HG03432 (cell line): Measurements from ENCODE around the gene HMG20B.

Source experiments
- ATAC-seq: cut with Tn5 transposase; IDR thresholded peaks from one replicate; pipeline ENCODE4 v1.9.1; 2021; ENCODE audit warnings: mild to moderate bottlenecking, moderate library complexity; ENCODE audit not compliant: unreplicated experiment

HMG20B gene

DNA sequence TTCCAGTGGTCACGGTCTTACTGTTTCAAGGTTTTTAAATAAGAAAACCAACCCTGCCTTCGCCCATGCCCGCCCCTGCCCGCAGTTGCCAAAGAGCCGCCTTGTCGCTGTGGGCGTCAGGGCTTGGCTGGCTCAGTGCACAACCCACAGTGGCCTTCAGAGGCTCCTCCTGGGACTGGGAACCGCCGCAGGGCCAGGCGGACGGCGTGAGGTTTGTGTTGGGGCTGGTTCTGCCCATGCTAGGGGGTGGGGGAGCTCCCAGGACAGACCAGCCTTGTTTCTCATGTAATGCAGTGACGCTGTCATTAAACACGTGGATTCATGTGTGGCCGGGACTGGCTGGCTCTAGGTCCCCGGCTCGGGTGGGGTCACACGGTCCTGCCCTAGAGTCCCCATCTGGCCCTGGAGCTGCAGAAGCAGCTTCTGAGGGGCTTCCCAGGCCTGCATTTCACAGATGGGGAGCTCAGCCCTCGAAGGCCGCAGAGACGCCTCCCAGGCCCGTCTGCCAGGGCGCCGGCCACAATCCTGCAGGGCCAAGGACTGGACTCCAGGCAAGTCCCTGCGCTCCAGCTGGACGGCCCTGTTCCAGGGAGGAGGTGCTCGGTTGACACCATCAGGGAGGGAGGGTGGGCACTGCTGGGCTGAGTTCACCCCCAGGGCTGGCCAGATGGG lies 36.2 kb upstream of the HMG20B start:
- ATAC-seq, result no peak

DNA sequence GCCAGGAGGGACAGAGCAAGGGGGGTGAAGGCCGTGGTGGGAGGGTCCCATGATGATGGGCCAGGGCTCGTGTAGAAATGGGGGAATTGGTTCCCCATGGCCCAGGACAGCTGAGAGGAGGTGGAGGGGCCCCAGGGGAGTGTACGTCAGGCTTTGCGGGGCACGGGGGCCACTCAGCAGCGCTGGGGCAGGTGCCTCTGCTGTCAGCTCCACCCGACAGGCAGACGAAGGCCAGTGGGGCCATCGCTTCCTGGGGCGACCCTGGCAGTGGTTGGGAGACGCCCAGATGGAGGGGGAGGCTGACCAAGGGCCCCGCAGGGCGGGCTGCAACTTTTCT lies 35.7 kb upstream of the HMG20B start:
- ATAC-seq, result no peak

DNA sequence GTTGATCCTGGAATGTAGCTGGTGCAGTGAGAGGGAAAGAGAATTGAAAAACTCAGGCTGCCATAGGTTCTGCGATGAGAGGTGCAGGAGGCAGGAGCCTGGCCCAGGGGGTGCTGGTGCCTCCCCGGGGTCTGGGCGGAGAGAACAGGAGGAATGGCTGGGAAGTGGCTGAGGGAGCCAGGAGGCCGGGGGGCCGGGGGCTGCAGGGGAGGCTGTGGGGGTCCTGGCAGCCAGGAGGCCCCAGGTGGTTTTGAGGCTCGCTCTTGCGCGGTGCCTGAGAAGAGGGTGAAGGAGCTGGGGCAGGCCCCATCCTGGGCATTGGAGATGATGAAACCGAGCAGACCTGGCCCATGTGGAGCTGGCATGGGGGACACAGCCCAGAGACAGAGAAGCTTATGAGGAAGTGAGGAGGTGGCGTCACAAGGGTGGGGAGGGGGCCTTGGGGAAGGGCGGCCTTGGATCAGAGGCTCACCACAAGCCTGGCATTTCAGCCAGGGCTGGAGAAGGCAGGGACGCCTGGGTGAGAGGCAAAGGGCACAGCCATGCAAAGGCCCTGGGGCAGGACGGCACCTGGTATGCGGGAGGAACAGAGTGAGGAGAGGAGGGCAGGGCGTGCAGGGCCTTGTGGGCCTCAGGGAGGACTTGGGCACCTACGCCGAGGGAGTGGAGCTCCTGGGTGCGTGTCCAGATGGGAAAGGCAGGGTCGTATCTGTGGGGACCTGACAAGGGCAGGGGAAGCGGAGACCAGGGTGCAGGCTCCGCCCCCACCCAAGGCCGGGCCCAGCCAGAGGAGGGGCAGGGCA lies 35.1 kb upstream of the HMG20B start:
- no peak for ATAC-seq

DNA sequence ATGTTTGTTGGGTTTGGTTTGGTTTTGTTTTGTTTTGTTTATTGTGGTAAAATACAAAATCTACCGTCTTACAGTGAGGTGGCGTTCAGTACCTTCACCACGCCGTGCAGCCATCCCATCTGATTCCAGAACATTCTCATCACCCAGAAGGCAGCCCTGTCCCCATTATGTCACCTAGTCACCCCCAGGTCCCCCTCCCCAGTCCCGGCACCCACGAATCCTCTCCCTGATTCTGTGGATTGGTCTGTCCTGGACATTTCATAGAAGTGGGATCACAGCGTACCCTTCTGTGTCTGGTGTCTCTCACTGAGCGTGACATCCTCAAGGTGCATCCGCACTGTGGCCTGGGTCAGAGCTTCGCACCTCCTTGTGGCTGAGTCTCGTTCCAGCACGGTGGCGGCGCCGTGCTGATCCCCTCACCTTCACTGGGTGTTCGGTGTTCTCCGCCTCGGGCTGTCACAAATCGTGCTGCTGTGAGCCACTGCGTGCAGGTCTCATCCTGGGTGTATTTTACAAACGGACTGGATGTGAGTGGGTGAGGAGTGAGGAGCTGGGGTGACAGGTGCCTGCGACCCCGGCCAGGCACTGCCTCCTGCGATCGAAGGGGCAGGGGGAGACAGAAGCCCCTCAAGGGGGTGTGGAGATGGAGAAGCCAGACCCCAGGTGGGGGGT lies 34.4 kb upstream of the HMG20B start:
- no peak for ATAC-seq

DNA sequence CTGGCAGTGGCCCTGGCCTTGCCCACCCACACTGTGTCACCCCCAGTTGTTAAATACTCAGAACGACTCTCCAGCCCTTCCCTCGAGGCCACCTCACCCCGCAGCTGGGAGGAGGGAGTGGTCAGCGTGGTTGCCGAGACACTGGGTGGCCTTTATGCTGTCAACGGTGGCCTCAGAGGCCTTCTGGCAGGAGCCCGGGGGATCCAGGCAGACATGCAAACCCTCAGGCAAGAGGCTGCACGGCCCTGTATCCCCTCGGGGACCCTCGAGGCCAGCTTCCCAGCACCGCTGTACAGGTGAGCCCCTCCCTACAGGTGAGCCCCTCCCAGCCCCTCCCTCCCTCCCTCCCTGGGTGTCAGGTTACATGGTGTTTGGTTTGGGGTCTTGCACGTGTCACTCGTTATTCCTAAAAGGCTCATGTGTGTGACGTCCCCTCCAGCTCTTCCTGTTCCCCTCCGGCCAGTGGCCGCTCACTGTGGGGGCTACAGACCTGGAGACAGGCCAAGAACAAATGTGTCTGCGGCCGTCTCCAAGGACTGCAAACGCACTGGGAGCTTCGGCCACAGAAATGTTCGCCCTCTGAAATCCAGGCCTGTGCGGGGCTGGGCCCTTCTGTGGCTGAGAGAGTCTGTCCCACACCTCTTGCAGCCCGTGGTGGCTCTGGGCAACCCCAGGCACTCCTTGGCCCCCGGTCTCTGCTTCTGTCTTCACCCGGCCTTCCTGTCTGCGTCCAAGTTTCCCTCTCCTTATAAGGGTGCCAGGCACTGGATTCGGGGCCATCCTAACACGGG lies 33.6 kb upstream of the HMG20B start, which contains the start of gene TEKTIP1:
Gene TEKTIP1, plus strand, starts transcription at position 210 of the 791 bp plus-strand sequence. Its CDS starts 4 bp downstream, at position 214.
- no peak for ATAC-seq

DNA sequence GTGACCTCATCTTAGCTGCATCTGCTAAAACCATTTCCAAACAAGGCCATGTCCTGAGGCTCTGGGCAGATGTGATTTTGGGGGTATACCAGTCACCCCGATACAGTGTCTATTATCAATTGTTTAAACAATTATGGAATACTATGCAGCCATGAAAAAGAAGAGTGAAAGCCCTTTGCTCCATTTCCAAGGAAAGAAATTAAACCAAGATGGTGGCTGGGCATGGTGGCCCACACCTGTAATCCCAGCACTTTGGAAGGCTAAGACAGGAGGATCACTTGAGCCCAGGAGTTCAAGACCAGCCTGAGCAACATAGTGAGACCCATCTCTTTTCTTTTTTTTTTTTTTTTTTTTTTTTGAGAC lies 33.0 kb upstream of the HMG20B start:
- ATAC-seq, result no peak

DNA sequence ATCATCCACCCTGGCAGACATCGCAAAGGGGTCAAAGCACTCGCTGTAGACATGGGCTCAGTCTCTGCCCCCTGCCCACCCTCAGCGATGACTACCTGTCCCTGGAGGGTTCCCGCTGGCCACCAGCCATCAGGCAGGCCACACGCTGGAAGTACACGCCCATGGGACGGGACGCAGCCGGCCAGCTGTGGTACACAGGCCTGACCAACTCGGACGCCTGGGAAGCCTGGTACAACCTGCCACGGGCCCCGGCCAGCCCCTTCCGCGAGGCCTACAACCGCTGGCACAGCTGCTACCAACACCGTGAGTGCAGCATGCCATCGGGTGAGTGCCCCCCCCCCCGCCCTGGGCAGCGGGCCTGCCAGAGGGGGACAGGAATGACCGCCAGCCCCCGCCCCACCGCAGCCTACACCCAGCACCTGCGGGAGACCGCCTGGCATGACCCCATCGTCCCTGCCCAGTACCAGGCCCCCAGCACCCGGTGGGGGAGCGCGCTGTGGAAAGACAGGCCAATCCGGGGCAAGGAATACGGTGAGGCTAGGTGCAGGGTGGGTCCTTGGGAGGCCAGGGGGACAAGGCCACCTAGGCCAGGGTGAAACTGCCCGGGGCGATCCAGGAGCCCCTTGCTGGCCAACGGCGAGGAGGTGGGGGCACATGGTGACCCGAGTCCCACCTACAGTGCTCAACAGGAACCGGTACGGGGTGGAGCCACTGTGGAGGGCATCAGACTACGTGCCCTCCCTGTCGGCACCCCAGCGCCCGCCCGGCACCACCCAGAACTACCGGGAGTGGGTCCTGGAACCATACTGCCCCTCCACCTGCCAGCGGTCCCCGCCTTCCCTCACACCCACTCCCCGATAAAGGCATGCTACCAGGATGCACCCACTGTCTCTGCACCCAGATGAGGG lies 29.3 kb upstream of the HMG20B start:
- no peak for ATAC-seq

DNA sequence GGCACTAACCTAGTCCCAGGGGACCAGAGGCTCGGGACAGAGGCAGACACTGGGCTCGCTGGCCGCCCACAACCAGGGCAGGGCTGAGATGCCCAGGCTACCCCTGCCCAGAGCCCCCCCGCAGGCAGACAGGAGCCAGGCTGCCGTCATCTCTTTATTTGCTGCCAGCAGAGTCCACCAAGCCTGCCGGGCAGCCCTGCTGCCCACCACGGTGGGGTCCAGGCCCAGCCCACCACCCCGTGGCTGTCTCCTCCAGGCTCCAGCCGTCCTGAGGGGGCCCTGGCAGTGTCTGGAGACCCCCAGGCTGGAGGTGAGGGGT lies 28.7 kb upstream of the HMG20B start:
- no peak for ATAC-seq

DNA sequence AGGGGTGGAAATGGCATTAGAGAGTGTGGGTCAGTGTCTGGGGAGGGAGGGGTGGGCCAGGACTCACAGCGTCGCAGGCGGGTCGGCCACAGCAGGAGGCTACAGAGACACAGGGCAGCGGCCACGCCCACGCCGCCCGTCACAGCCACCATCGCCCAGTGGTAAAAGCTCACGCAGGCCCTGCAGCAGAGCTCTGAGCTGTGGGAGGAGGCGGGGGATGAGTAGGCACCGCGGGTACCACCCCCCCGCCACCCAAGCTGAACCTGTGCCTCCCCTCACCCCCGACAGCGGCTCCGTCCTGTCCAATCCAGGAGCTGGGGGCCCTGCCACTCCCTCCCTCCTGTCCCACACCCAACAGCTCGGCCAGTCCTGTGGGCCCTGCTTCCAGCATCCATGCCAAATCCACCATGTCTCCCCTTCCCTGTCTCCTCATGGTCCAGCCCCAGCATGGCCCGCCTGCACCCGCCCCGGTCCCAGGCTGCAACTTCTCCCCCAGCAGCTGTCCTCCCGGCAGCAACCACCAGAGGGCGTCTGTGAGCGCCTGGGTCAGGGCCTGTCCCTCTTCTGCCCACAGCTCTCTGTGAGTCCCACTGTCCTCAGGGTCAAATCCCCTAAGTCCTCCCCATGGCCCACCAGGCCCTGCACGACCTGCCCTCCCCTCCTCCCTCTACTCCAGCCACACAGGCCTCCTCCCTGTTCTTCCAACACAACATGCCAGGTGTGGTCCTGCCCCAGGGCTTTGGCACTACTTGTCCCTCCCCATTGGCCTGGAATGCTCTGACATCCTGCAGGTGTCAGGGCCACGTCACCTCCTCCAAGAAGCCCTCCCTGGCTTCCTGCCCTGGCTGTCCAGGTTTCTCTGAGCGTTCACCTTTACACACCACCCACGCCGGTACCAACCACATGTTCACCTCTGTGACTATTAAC lies 27.7 kb upstream of the HMG20B start:
- peak; percentile 42 for ATAC-seq

DNA sequence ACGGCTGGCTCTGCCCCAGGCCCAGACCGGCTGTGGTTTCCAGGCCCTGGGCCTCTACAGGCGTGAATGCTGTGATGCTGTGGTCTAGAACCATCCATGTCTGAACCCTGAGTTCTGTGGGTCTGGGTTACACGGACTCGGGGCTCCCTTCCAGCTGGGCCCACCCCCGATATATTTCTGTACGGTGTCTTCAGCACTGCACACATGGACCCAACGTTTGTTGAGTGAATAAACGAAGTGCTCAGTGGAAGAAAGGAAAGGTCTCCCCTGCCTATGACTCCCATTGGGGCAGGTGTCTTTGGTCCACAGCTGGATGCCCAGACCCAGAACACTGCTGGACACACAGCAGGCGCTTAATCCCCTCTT lies 27.1 kb upstream of the HMG20B start:
- no peak for ATAC-seq

DNA sequence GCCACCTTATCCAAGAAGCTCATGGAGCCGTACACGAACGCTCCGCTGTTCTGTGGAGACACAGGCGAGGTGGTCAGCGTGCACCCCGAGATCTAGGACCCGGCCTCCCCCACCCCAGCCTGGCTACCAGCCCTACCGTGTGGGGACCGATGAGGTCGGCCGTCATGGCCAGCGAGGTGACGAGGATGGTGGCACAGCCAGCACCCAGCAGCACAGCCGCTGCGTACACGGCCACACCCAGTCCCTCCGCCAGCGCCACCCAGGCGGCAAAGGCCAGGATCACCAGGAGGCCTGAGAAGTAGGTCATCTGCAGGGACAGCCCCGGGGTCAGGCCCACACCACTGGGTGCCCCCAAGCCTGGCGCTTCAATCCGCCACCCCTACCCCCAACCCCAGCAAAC lies 26.6 kb upstream of the HMG20B start:
- ATAC-seq, result no peak

DNA sequence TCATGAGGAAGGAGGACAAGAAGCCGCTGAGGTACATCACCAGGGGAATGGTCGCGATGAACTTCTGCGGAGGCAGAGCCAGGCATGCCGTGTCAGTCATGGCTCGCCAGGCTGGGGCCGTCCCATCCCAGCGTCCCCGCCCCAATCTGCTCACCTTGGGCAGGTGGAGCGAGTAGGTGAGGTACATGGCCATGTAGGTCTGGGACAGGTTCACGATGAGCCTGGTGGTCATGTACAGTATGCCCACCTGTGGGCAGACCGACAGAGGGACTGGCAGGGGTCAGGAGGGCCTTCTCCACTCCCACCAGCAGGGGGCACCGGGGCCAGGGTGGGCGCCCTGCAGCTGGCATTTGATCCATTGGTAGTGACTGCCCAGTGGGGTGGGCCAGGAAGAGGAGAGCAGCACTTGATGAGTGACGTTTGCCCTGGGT lies 25.4 kb upstream of the HMG20B start:
- no peak for ATAC-seq

DNA sequence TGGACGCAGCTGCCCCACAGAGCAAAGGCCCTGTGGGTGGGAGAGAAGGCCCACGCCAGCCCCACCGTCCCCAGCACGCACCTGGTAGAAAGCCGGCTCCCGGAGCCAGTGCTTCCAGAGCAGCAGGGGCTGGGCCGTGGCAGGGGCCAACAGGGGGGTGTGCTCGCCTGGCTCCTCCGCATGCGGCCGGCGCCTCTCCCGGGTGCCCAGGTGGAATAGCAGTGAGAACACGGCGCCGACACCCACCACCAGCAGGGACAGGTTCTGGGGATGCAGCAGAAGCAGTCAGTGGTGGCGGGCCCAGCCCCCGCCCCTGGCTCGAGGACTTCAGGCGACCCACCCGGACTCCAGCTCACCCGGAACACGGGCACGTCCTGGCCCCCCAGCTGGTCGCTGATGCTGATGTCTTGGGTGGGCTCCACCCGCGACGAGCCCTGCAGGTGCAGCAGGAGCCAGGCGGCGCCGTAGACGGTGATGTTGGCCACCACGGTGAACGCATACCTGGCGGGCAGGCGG lies 24.9 kb upstream of the HMG20B start:
- no peak for ATAC-seq

DNA sequence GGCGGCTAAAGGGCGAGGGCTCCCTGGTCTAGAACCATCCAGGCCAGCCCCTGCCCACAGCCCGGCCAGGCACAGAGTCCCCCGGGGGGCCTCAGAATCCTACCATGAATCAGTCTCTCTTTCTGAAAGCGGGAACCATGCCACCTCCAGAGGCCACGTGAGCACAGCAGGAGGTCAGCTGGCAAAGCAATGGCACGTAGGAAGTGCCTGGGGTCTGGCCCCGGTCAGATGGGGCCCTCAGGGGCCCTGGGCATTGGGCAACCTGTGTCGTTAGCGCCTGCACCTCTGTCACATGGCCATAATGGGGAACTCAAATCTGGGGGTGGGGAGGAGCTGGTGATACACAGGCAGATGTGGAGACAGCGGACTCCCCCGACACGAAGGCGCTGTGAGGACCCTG lies 24.1 kb upstream of the HMG20B start:
- ATAC-seq, result no peak

DNA sequence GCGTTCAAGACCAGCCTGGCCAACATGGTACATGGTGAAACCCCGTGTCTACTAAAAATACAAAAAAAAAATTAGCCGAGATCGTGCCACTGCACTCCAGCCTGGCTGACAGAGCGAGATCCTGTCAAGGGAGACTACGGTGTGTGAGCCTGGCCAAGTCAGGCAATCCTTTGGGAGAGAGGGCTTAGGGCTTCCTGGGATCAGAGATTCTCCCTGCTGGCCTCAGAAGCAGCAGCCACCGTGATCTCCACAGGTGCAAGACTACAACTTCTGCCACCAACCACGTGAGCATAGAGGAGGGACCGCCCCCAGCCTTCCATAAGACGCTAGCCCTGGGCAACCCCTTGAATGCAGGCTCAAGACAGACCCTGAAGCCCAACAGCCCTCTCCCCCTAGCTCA lies 22.9 kb upstream of the HMG20B start:
- no peak for ATAC-seq

DNA sequence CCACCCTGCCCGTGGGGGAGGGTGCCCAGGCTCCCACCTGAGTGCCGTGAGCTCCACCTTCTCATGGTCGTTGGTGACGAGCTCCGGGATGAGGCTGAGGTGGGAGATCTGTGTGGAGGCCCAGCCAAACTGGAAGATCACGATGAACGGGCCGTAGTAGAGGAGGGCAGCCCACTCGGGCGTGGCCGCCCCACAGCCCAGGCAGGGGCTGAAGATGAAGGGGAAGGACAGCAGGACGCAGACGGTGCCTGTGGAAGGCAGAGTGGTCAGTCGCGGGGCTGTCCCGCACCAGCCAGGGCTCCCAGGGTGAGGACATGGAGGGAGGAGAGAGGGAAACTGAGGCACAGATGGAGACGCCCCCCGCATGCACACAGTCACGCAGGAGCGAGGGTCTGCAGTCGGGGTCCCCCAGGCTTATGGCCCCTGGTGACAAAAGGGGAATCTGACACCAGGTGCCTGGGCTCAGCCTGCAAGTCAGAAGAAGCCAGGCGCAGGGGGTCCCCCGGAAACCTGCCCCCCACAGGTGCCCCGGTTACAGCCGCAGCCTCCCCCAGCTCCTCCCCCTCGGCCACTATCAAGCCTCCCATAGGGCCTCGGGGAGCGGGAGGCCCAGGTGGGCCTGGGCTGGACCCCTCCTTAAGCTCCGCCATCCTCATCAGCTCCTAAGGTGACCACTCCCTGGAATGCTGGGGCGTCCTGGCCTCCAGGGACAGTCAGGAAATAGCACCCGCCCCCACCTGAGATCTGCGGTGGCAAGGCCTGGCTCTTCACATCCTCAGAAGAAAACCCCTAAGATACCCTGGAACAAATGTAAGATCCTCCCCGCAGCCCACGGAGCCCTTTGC lies 21.6 kb upstream of the HMG20B start:
- no peak for ATAC-seq

DNA sequence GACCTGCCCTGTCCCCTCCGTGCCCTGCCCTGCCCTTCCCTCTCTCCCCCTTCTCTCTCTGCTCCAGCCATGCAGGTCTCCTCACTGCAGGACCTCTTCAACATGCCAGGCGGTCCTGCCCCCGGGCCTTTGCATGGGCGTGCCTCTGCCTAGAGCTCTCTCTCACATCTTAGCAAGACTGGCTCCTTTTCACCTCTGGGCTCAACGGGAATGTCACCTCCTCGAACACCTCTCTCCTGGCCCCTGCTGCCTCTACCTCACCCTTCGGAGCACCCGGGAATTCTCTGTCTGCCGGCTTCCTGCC lies 21.0 kb upstream of the HMG20B start:
- no peak for ATAC-seq

DNA sequence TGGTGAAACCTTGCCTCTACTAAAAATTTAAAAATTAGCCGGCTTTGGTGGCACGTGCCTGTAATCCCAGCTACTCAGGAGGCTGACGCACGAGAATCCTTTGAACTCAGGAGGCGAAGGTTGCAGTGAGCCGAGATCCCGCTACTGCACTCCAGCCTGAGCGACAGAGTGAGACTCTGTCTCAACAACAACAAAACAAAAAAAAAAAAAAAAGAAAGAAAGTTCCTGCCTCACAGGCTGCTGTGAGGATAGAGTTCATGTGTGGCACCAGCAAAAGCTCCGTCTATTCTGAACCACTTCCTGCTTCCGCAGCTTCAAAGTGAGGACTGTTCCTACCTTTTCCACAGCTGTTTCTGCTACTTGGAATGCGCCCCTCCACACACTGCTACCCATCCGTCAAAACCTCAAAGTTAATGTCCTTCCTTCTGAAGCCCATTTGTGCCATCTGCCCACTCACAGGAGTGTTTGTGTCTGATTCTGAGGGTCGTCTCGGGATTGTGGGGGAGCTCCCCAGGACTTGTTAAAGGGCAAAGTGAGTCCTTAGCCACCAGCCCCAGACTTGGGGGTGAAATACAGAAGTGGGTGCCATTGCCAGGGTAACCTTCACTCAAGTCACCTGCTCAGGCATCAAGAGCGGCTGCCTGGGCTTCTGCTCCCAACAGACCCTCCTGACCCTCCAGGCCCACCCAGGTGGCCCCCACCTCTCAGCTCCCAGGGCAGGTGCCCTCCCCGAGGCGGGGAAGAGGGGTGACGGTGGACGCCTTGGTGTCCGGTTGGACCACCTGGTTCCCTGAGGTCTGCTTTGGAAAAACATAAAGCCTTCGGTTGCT lies 18.3 kb upstream of the HMG20B start:
- no peak for ATAC-seq
